Fibroblast of skin of scalp (primary cell): Measurements from ENCODE around the gene NRDC.
A peak's percentile ranks its signal among the peaks of the same experiment; 100 is the strongest.
"Not testable (repeated sequence)": the region's sequence is repeated elsewhere in the genome, so short reads cannot be mapped to it uniquely, and the experiment has no call there.

ENCODE experiments used
- DNase-seq: peaks from one replicate; pipeline ENCODE4 v3.0.0-alpha.2; 2013

The NRDC gene

GRCh38 chr1:51877434-51878307 lies 856 bp downstream of the NRDC start:
- DNase-seq: peak; percentile 24

- DNase-seq: no peak
Measured at GRCh38 chr1:51875836-51876235, 2.7 kb downstream of the NRDC start.

GRCh38 chr1:51875291-51875772 lies 3.2 kb downstream of the NRDC start:
- DNase-seq: no peak

- not testable (repeated sequence) for DNase-seq
Measured at GRCh38 chr1:51873270-51873669, 5.3 kb downstream of the NRDC start.

GRCh38 chr1:51871351-51871975 lies 7.1 kb downstream of the NRDC start:
- DNase-seq: no peak

GRCh38 chr1:51870603-51871350 lies 7.8 kb downstream of the NRDC start:
- DNase-seq: no peak

- DNase-seq: no peak
Measured at GRCh38 chr1:51867479-51868232, 10.9 kb downstream of the NRDC start.

- DNase-seq: no peak
Measured at GRCh38 chr1:51863384-51863783, 15.1 kb downstream of the NRDC start.

GRCh38 chr1:51861669-51862068 lies 16.9 kb downstream of the NRDC start:
- DNase-seq: no peak

- DNase-seq: no peak
Measured at GRCh38 chr1:51859735-51860134, 18.8 kb downstream of the NRDC start.

GRCh38 chr1:51859333-51859732 lies 19.2 kb downstream of the NRDC start:
- DNase-seq: no peak

GRCh38 chr1:51858892-51859291 lies 19.6 kb downstream of the NRDC start:
- no peak for DNase-seq

GRCh38 chr1:51856745-51857144 lies 21.8 kb downstream of the NRDC start:
- no peak for DNase-seq

- DNase-seq: no peak
Measured at GRCh38 chr1:51855624-51856023, 22.9 kb downstream of the NRDC start.

GRCh38 chr1:51853360-51853759 lies 25.2 kb downstream of the NRDC start:
- DNase-seq: no peak

GRCh38 chr1:51851882-51852396 lies 26.6 kb downstream of the NRDC start:
- DNase-seq: no peak

- DNase-seq: no peak
Measured at GRCh38 chr1:51850420-51851223, 27.9 kb downstream of the NRDC start.

GRCh38 chr1:51847294-51847920 lies 31.1 kb downstream of the NRDC start:
- no peak for DNase-seq

GRCh38 chr1:51843948-51844347 lies 34.6 kb downstream of the NRDC start:
- DNase-seq: no peak

- DNase-seq: no peak
Measured at GRCh38 chr1:51842261-51842660, 36.3 kb downstream of the NRDC start.
